Measurements from ENCODE around the gene LAIR2. TPM values are rescaled to one million over a fixed set of nuclear protein-coding genes. Genes with fewer than 3 reads are reported as not detected.

LAIR2 gene
- total RNA-seq, 1 donor from 2014 or later, result not detected

DNA sequence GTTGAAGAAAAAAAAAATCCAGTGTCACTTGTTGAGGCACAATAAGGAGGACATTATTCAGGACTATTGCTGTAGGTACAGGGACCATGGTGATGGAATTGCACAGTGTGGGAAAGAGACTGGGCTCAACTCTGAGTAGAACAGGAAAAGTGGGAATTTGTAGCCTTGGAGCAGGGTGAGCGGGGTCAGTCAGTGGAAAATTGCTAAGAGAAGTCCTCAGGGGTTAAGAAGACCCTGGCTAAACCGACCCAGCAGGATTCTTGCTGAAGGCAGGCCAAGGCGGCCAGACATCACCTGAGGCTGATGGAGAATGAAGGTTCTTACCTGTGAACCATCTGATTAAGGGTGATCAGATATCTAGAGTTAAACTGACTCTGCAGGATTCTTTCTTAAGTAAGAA, 12.5 kb downstream of the LAIR2 start:
- H3K4me1 Mint-ChIP-seq, result peaks cover 5% of the 10 kb centered on the region
- DNase-seq (no peak), ATAC-seq (ENCODE audit: low read depth) (no peak)
- no peak for TF ChIP-seq CTCF (IDR thresholded peaks at IDR 0.05)
- peaks cover 45% of the 10 kb centered on the region for H3K27me3 Mint-ChIP-seq
- H3K27ac Mint-ChIP-seq, result no peak overlapping the region
- H3K4me3 Mint-ChIP-seq, result no peak overlapping the region
- no peaks in the 10 kb centered on the region for H3K36me3 Mint-ChIP-seq (ENCODE audit: low read depth)
- POLR2A ChIA-PET, result no interaction called here
- no peaks in the 10 kb centered on the region for H3K9me3 Mint-ChIP-seq
- intact Hi-C loops (cut with micrococcal nuclease), result no loop called here
- CTCF ChIA-PET, result no interaction called here

GRCh38 chr19:54517483-54517882, 14.9 kb downstream of the LAIR2 start:
- ATAC-seq (ENCODE audit: low read depth), result peak; percentile 57
- POLR2A ChIA-PET, result no interaction called here
- CTCF ChIA-PET, result interaction anchor here (0.8 kb wide), 1 partner anchor 36 kb away, joined by 4 read pairs; no protein-coding TSS in a partner anchor
- no peak overlapping the region for H3K4me3 Mint-ChIP-seq
- H3K27ac Mint-ChIP-seq, result no peak overlapping the region
- DNase-seq, result peak; percentile 30
- H3K36me3 Mint-ChIP-seq (ENCODE audit: low read depth), result no peaks in the 10 kb centered on the region
- H3K4me1 Mint-ChIP-seq, result peaks cover 26% of the 10 kb centered on the region
- no peaks in the 10 kb centered on the region for H3K9me3 Mint-ChIP-seq
- H3K27me3 Mint-ChIP-seq, result peaks cover 51% of the 10 kb centered on the region
- intact Hi-C loops (cut with micrococcal nuclease), result no loop called here
- no peak for TF ChIP-seq CTCF (IDR thresholded peaks at IDR 0.05)

DNA sequence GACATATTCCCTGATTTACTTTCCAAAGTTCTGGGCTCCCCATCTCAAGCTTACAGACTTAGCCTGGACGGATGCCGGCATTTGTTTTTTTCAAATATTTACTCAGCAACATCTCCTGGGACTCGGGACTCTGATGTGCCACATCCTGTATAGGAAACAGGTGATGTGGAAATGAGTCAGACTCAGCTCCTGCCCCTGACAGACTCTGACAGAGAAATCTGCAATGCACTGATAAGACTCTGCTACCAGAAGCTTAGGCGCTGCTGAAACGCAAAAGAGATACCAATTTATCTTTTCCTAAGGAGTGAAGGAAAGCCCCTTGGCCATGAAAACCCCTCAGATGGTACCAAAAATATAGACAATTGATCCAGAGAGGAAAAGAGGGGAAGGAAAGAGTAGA, 16.2 kb downstream of the LAIR2 start:
- Mint-ChIP-seq H3K27me3 (peaks cover 42% of the 10 kb centered on the region), H3K36me3 (ENCODE audit: low read depth) (no peaks in the 10 kb centered on the region), H3K27ac (no peak overlapping the region), H3K4me1 (peaks cover 28% of the 10 kb centered on the region), H3K4me3 (no peak overlapping the region), H3K9me3 (no peaks in the 10 kb centered on the region)
- intact Hi-C loops (cut with micrococcal nuclease), result no loop called here
- ChIA-PET CTCF (no interaction called here), POLR2A (no interaction called here)
- no peak for TF ChIP-seq CTCF (IDR thresholded peaks at IDR 0.05)
- ATAC-seq (ENCODE audit: low read depth) (no peak), DNase-seq (no peak)

GRCh38 chr19:54521022-54521859, 18.6 kb downstream of the LAIR2 start:
- Mint-ChIP-seq H3K4me3 (peak overlapping the region; percentile 40), H3K9me3 (no peaks in the 10 kb centered on the region), H3K27me3 (peaks cover 35% of the 10 kb centered on the region), H3K36me3 (ENCODE audit: low read depth) (no peaks in the 10 kb centered on the region), H3K27ac (no peak overlapping the region), H3K4me1 (peaks cover 28% of the 10 kb centered on the region)
- intact Hi-C loops (cut with micrococcal nuclease), result no loop called here
- no peak for TF ChIP-seq CTCF (IDR thresholded peaks at IDR 0.05)
- DNase-seq, result no peak
- ChIA-PET POLR2A (no interaction called here), CTCF (no interaction called here)
- no peak for ATAC-seq (ENCODE audit: low read depth)

DNA sequence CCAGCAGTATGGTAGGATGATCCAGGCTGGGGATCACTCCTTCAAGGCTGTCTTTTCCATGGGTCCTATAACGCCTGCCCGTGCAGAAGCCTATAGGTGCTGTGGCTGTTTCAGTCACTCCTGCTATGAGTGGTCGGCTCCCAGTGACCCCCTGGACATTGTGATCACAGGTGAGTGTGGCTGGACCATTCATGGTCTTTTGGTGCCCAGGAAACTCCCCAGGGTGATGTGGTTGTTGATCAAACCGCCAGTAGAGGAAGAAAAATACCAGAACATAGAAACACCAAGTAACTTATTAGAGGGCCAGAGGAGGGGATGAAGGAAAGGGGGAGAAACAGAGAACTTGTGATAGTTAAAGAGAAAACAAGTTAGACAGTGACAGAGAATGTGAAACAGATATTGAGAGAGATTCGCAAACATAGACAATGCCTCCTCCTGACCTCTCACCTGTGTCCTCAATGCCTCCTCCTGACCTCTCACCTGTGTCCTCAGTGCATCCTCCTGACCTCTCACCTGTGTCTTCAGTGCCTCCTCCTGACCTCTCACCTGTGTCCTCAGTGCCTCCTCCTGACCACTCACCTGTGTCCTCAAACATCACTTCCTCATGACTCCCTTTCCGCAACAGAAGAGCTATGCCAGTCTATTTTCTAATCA, 19.4 kb downstream of the LAIR2 start:
- DNase-seq (no peak), ATAC-seq (ENCODE audit: low read depth) (no peak)
- peaks cover 28% of the 10 kb centered on the region for H3K4me1 Mint-ChIP-seq
- intact Hi-C loops (cut with micrococcal nuclease), result no loop called here
- no peak for TF ChIP-seq CTCF (IDR thresholded peaks at IDR 0.05)
- H3K27me3 Mint-ChIP-seq, result peaks cover 36% of the 10 kb centered on the region
- ChIA-PET CTCF (no interaction called here), POLR2A (no interaction called here)
- H3K27ac Mint-ChIP-seq, result no peak overlapping the region
- no peaks in the 10 kb centered on the region for H3K36me3 Mint-ChIP-seq (ENCODE audit: low read depth)
- H3K9me3 Mint-ChIP-seq, result no peaks in the 10 kb centered on the region
- H3K4me3 Mint-ChIP-seq, result no peak overlapping the region

Data from activated B cell treated with CpG ODN at 0.5 μM for 24 hours (primary cell).